ENCODE data around the gene NOSTRIN.

DNA sequence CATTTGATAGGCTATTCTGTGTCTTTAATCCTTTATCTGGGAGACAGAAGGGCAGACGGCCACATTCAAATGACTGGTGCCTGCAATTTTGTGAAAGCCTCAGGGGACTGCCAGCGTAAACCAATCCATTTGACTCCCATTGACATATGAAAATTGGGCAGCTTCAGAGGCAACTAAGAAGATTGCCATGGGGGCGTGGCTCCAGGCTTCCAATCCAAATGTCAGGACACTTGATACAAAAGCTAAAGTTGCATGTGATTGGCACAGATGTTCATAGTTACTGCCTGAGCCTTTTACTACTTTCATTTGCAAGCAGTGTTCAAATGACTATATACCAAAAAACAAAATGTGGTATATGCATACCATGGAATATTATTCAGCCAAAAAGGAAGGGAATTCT is 45.8 kb downstream of the NOSTRIN start:
- TF ChIP-seq EZH2phosphoT487 (IDR thresholded peaks at IDR 0.05; ENCODE audit: insufficient read depth, low read depth) (no peak), EZH2 (IDR thresholded peaks at IDR 0.05; ENCODE audit: insufficient read depth, poor library complexity, severe bottlenecking) (no peak)

Measured in GM23248 (cell line).